Effector memory CD4-positive, alpha-beta T cell (primary cell): Measurements from ENCODE around the gene NCR2.

Source experiments
- DNase-seq, 3 donors: peaks; one replicate each; pipeline ENCODE4 v3.0.0-alpha.2; 2020
- H3K27ac ChIP-seq: 2 replicates; pipeline ENCODE4 v1.7.0; 2013; ENCODE audit warnings: mild to moderate bottlenecking, low read length, moderate library complexity; ENCODE audit not compliant: insufficient read depth, poor library complexity, severe bottlenecking
- H3K27me3 ChIP-seq: replicated peaks from 2 replicates; pipeline ENCODE4 v1.7.0; 2013; ENCODE audit warnings: mild to moderate bottlenecking, low read length; ENCODE audit not compliant: insufficient read depth, control insufficient read depth, poor library complexity, severe bottlenecking
- H3K36me3 ChIP-seq: 2 replicates; pipeline ENCODE4 v1.7.0; 2013; ENCODE audit warnings: mild to moderate bottlenecking, low read length, moderate library complexity; ENCODE audit not compliant: control insufficient read depth, insufficient read depth
- H3K4me1 ChIP-seq: 2 replicates; pipeline ENCODE4 v1.7.0; 2013; ENCODE audit warnings: low read length, mild to moderate bottlenecking; ENCODE audit not compliant: control insufficient read depth, insufficient read depth, poor library complexity, severe bottlenecking
- H3K4me3 ChIP-seq: 2 replicates; pipeline ENCODE4 v1.7.0; 2013; ENCODE audit warnings: low read length, low read depth, mild to moderate bottlenecking; ENCODE audit not compliant: insufficient read depth, poor library complexity, severe bottlenecking
- H3K9me3 ChIP-seq: 2 replicates; pipeline ENCODE4 v1.7.0; 2013; ENCODE audit warnings: mild to moderate bottlenecking, low read length, moderate library complexity; ENCODE audit not compliant: control insufficient read depth

Gene NCR2

DNA sequence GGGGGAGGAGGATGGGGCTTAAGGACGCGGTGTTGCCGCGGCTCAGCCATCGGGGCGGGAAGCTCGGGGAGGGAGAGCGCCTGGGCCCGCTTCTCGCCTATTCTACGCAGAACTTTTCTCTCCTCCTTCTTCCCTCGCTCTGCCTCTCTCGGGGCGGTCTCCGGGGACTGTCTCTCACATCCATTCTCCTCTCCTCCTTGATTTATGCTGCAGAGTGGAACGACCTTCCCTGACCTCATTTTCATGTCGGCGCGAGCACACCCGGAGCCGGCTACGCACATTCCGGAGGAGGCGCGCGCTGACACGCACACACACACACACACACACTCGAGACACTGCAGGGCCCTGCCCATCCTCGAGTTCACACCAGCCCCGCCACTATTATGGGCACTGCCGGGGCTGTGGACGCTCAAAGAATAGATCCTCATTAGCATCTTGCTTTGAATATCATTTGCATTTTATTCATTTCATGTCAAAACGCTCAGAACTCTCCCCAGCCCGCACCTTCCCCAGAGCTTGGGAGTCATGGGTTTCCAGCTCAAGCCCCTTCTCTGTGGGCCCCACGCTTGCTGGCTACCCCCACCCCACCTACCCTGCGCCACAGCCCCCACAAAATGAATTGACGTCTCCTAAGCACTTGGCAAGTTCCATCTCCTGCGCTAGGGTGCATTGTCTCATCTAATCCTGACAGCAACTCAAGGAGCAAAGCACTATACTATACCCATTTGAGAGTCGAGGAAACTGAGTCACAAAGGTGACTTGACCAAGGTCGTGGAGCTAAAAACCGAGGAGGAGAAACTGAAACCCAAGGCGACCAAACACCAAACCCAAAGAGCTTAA is 36.8 kb downstream of the NCR2 start:
- peaks cover 36% of the 10 kb centered on the region for H3K4me1 ChIP-seq
- H3K27me3 ChIP-seq: peaks cover 75% of the 10 kb centered on the region
- peak overlapping the region; percentile 39 for H3K4me3 ChIP-seq
- H3K36me3 ChIP-seq: no peaks in the 10 kb centered on the region
- no peak overlapping the region for H3K27ac ChIP-seq
- no peaks in the 10 kb centered on the region for H3K9me3 ChIP-seq
- DNase-seq: no peak

DNA sequence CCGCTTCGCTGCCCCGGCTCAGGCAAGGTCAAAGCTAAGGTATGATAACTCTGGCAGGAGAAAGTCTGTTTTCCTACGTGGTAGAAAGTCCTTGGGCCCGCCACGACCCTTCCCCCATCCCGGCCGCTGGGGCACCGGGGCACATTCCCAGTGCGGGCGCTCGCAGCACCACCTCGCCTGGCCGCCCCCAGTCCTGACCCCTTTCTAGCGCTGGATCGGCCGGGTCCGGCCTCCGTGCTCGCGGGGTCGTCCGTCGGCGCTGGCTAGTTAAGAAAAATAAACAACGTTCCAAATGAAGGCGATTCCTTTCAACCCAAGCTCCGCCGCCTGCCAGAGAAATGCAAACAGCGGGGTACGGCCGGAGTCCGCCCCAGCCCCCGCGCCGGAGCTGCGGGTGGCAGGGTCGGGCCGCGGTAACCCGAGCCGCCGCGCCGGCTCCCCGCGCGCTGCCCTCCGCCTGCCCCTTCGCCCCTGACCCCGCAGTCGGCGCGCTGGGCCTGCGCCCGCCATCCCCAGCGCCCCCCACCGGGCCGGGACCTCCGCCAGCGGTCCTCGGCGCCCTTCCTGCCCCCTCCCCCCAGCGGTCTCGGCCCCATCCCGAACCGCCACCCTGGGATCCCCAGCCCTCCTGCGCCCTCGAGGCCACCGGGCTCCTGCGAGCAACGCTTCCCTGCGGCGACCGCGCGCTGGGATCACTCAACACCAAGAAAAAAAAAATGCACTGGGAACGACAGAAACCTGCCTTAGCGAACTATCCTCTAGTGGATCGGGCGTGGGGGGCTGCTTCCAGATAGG is 37.6 kb downstream of the NCR2 start:
- H3K27ac ChIP-seq: no peak overlapping the region
- peak overlapping the region; percentile 39 for H3K4me3 ChIP-seq
- no peak for DNase-seq
- no peaks in the 10 kb centered on the region for H3K36me3 ChIP-seq
- H3K27me3 ChIP-seq: peaks cover 77% of the 10 kb centered on the region
- no peaks in the 10 kb centered on the region for H3K9me3 ChIP-seq
- H3K4me1 ChIP-seq: peaks cover 36% of the 10 kb centered on the region

DNA sequence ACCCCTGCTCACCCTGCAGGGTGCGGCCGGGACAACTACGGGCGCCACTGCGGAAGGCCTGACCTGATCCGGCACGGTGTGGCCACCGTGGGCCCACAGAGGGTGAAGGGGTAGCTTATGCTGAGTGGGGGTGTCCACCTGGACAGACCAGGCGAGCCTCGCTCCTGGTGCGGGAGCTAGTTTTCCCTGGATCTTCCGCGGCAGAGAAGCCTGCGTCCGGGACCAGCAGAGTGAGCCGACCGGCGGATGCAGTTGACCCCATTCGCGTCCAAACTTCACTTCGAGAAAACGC is 38.2 kb downstream of the NCR2 start:
- peaks cover 77% of the 10 kb centered on the region for H3K27me3 ChIP-seq
- H3K4me3 ChIP-seq: peak overlapping the region; percentile 2

DNA sequence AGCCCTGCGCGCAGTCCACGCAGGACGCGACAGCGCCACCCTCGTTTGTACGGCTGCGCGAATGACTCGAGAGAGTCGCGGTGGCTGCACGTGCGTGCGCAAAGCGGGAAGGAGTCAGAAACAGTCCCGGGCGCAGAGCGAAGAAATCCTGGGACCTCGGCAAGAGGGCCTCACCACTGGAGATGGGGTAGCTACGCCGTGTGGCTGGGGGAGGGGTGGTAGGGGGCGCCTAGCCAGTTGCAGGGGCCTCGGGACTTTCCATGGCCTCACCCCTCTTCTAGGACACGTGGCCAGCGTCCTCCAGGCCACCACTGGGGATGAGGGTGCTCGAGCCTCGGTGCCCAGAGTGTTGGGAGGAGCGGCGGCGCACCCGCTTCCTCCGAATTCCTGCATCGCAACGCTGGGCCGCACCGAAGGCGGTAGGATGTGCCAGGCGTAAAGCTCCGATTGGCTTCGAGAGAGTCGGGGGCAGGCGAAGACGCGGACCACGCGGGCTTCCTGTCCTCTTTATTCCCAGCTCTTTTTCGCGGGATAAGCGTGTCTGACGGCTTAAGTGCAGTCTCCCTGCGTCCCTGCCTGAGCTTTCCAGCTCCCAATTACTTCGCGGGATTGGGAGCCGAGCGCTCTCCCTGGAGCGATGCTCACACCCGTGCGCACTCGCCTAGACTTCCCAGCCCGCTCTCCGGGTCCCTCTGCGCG is 38.7 kb downstream of the NCR2 start:
- Histone ChIP-seq H3K27ac (no peak overlapping the region), H3K4me1 (peaks cover 35% of the 10 kb centered on the region), H3K9me3 (no peaks in the 10 kb centered on the region), H3K36me3 (no peaks in the 10 kb centered on the region), H3K27me3 (peaks cover 75% of the 10 kb centered on the region), H3K4me3 (peak overlapping the region; percentile 2)
- no peak for DNase-seq

More for the DNA sequence above, 38.2 kb downstream of the NCR2 start:
- H3K36me3 ChIP-seq: no peaks in the 10 kb centered on the region
- peaks cover 36% of the 10 kb centered on the region for H3K4me1 ChIP-seq
- no peak overlapping the region for H3K27ac ChIP-seq
- H3K9me3 ChIP-seq: no peaks in the 10 kb centered on the region
- no peak for DNase-seq

DNA sequence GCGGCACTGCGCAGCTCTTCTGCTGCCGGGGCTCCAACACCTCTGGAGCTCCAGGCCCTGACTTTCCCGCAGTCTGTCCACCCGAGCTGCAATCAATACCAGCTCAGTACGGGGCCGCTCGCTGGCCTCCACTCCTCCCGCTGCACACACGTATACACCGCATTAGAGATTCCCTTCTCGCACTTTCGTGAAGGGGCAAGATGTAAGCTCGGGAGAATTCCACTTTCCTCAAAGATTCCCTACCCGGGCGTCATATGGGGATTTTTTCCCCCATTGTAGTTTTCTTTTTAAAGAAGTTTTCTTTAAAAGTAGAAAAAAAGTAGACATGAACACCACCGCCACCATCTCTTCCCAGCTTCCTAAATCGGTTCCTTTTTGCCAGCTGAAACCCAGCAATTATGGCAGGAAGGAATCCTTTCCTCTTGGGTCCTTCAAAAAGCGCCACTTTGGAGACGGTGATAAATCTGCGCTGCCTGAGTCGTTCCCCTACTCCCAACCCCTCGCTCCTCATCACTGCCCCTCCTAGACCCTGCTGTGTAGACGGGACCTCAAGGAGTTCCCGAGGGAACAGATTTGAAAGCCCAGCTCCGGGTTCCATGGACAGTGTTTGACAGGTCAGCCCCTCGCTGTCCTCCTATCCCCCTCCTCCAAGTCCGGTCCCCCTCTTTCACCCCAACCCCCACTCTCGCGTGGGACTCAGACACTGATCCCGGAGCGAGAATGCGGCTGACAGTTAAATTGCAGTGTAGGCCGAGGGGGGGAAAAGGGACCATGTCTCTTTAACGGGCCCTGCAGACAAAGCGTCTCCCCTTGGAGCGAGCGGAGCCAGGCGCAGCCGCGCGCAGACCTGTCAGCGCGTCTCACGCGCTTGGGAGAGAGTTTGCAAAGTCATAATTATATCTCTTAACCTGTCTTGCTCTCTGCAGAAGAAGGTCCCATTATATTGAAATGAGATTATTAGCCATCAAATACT is 39.5 kb downstream of the NCR2 start:
- H3K9me3 ChIP-seq: no peaks in the 10 kb centered on the region
- no peak overlapping the region for H3K4me3 ChIP-seq
- H3K4me1 ChIP-seq: peaks cover 33% of the 10 kb centered on the region
- H3K36me3 ChIP-seq: no peaks in the 10 kb centered on the region
- no peak overlapping the region for H3K27ac ChIP-seq
- peaks cover 67% of the 10 kb centered on the region for H3K27me3 ChIP-seq
- DNase-seq: no peak

DNA sequence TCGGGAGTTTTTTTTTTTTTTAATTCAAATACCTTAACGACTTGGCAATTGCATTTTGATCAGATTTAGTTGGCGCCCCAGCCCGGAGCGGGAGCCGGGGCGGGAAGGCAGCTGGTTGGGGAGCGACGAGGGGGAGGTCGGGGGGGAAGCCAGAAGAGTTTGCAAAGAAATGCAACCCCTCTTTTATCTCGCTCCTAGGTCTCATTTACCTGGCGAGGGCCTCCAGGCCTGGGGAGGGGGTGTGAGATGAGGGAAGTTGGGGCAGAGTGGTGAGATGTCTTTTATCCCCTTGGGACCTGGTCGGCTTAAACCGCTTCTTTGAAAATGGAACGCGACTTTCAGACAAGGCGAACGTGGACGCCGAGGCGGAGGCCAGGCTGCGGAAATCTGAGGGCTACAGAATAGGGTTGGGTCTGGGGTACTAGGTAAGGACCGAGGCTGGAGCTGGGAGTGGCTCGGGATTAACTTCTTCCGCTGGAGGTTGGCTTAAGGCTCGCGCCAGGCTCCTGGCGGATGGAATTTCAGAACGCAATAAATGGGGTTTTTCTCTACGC is 40.3 kb downstream of the NCR2 start:
- no peak for DNase-seq
- Histone ChIP-seq H3K4me3 (no peak overlapping the region), H3K27me3 (peaks cover 64% of the 10 kb centered on the region), H3K36me3 (no peaks in the 10 kb centered on the region), H3K4me1 (peaks cover 33% of the 10 kb centered on the region), H3K27ac (no peak overlapping the region), H3K9me3 (no peaks in the 10 kb centered on the region)

DNA sequence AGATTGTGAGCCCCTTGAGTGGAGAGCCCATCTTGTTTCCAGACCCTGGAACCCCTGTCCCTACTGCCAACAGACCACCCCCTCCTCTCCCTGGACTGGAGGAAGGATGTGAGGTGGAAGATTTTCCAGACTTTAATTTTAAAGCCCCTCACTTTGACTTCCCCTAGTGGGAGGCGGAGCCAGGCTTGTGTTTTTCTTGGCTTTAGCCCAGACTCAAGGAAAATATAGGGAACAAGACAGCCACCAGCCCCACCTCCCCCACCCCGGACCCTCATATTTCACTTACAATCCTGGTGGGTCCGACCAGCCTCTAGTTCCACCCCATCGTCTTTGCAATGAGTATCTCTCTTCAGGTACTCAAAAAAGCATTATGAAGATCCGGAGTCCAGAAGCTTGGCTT is 40.8 kb downstream of the NCR2 start:
- Histone ChIP-seq H3K9me3 (no peaks in the 10 kb centered on the region), H3K27me3 (peaks cover 60% of the 10 kb centered on the region), H3K36me3 (no peaks in the 10 kb centered on the region), H3K4me3 (no peak overlapping the region), H3K27ac (no peak overlapping the region), H3K4me1 (peaks cover 33% of the 10 kb centered on the region)
- DNase-seq: no peak

DNA sequence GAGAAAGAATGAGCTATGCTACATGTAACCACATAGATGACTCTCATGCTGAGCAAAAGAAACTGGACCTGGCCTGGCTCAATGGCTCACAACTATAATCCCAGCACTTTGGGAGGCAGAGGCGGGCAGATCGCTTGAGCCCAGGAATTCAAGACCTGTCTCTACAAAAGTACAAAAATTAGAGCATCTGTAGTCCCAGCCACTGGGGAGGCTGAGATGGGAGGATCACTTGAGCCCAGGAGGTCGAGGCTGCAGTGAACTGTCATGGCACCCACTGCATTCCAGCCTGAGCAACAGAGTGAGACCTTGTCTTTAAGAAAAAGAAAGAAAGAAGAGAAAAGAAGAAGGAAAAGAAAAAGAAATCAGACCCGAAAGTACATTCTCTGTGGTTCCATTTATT is 41.7 kb downstream of the NCR2 start:
- no peak for DNase-seq
- Histone ChIP-seq H3K4me1 (peaks cover 27% of the 10 kb centered on the region), H3K9me3 (no peaks in the 10 kb centered on the region), H3K27me3 (peaks cover 51% of the 10 kb centered on the region), H3K4me3 (no peak overlapping the region), H3K27ac (no peak overlapping the region), H3K36me3 (no peaks in the 10 kb centered on the region)

DNA sequence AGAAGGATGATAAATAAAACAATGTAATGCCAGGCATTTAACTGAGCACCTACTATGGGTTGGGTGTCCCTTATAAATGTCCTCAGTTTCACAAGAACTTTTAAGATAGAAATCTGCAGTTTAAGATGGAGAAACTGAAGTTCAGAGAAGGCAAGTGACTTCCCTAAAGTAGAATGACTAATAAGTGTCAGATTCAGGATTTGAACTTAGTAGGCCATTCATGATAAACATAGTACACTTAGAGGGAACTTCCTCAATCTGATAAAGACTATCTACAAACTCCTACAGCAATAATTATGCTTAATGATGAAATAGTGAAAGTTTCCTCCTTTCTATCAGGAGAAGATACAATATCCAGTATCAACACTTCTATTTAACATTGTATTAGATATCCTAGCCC is 43.9 kb downstream of the NCR2 start:
- Histone ChIP-seq H3K27ac (no peak overlapping the region), H3K9me3 (no peaks in the 10 kb centered on the region), H3K4me3 (no peak overlapping the region), H3K36me3 (no peaks in the 10 kb centered on the region), H3K4me1 (peaks cover 7% of the 10 kb centered on the region), H3K27me3 (peaks cover 32% of the 10 kb centered on the region)
- no peak for DNase-seq
